WTC11 (cell line): ENCODE results near the gene EIF4E1B. TPM values are rescaled to one million over a fixed set of nuclear protein-coding genes. Genes with fewer than 3 reads are reported as not detected.

Experiments
- ATAC-seq: fragments of 200-7000 bp; cut with Tn5 transposase; 2 replicates; pipeline ENCODE4 v1.10.0; 2021; ENCODE audit warnings: mild to moderate bottlenecking, moderate library complexity
- CTCF ChIA-PET: fragments of 300-600 bp; sonication (Branson Sonifier 250); formaldehyde crosslinking; loops from one replicate; lab custom pipeline; 2021; ENCODE audit warnings: antibody characterized with exemption; lab: Charles Lee
- POLR2A ChIA-PET: fragments of 350-600 bp; sonication (Branson Sonifier 250); formaldehyde crosslinking; loops from one replicate; lab custom pipeline; 2021; ENCODE audit warnings: antibody characterized with exemption; lab: Charles Lee
- DNase-seq: peaks from one replicate; pipeline ENCODE4 v3.0.0; 2021; ENCODE audit warnings: low spot score
- H3K27ac Mint-ChIP-seq: 2 replicates; pipeline ENCODE4 v1.8.0; 2021; ENCODE audit warnings: mixed read lengths
- H3K27me3 Mint-ChIP-seq: 2 replicates; pipeline ENCODE4 v1.8.0; 2021; ENCODE audit warnings: low read depth, mild to moderate bottlenecking, moderate library complexity, mixed read lengths
- H3K36me3 Mint-ChIP-seq: 2 replicates; pipeline ENCODE4 v1.8.0; 2021; ENCODE audit warnings: mixed read lengths
- H3K4me1 Mint-ChIP-seq: 2 replicates; pipeline ENCODE4 v1.8.0; 2022; ENCODE audit warnings: mixed read lengths
- H3K4me3 Mint-ChIP-seq: 2 replicates; pipeline ENCODE4 v1.8.0; 2021; ENCODE audit warnings: mild to moderate bottlenecking, moderate library complexity, mixed read lengths
- H3K9me3 Mint-ChIP-seq: 2 replicates; pipeline ENCODE4 v1.8.0; 2021; ENCODE audit warnings: mixed read lengths
- EMX1 ChIP-seq: fragments of 250-450 bp; sonication (Bioruptor Pico); IDR thresholded peaks from 2 replicates; pipeline ENCODE4 v1.8.0; 2021; ENCODE audit warnings: mild to moderate bottlenecking
- ETV6 ChIP-seq: sonication (generic); formaldehyde crosslinking; IDR thresholded peaks from 2 replicates; pipeline ENCODE4 v1.8.1; 2022; ENCODE audit warnings: mild to moderate bottlenecking, missing genetic modification reagents
- FOXK1 ChIP-seq: sonication (generic); formaldehyde crosslinking; IDR thresholded peaks from 2 replicates; pipeline ENCODE4 v1.8.0; 2022; ENCODE audit warnings: mild to moderate bottlenecking, moderate library complexity, missing genetic modification reagents
- HMGXB4 ChIP-seq: sonication (generic); formaldehyde crosslinking; IDR thresholded peaks from 2 replicates; pipeline ENCODE4 v1.8.1; 2023; ENCODE audit warnings: mild to moderate bottlenecking, moderate library complexity, missing genetic modification reagents
- JAZF1 ChIP-seq: fragments of 250-450 bp; sonication (Bioruptor Pico); IDR thresholded peaks from 2 replicates; pipeline ENCODE4 v1.9.0; 2021; ENCODE audit warnings: moderate library complexity, mild to moderate bottlenecking, inconsistent platforms
- NFATC4 ChIP-seq: fragments of 250-450 bp; sonication (Bioruptor Pico); IDR thresholded peaks from 2 replicates; pipeline ENCODE4 v1.9.0; 2021; ENCODE audit warnings: mild to moderate bottlenecking
- SMAD3 ChIP-seq: sonication (generic); formaldehyde crosslinking; IDR thresholded peaks from 2 replicates; pipeline ENCODE4 v1.8.0; 2022; ENCODE audit warnings: missing genetic modification reagents, mild to moderate bottlenecking, borderline replicate concordance
- SMAD4 ChIP-seq: sonication (generic); formaldehyde crosslinking; IDR thresholded peaks from 2 replicates; pipeline ENCODE4 v1.8.0; 2022; ENCODE audit warnings: mild to moderate bottlenecking, missing genetic modification reagents
- SP1 ChIP-seq: sonication (generic); formaldehyde crosslinking; conservative IDR thresholded peaks from 2 replicates; pipeline ENCODE4 v1.8.1; 2022; ENCODE audit warnings: missing genetic modification reagents
- TEAD1 ChIP-seq: sonication (generic); formaldehyde crosslinking; IDR thresholded peaks from 2 replicates; pipeline ENCODE4 v1.8.0; 2022; ENCODE audit warnings: mild to moderate bottlenecking, missing genetic modification reagents
- TP53 ChIP-seq: sonication (generic); formaldehyde crosslinking; IDR thresholded peaks from 2 replicates; pipeline ENCODE4 v1.8.1; 2023; ENCODE audit warnings: mild to moderate bottlenecking, missing genetic modification reagents
- ZBTB43 ChIP-seq: sonication (generic); formaldehyde crosslinking; IDR thresholded peaks from 2 replicates; pipeline ENCODE4 v1.8.1; 2023; ENCODE audit warnings: mild to moderate bottlenecking, missing genetic modification reagents
- ZNF317 ChIP-seq: sonication (generic); formaldehyde crosslinking; IDR thresholded peaks from 2 replicates; pipeline ENCODE4 v1.8.1; 2023; ENCODE audit warnings: low read depth, mild to moderate bottlenecking, moderate library complexity, missing genetic modification reagents, borderline replicate concordance
- ZNF423 ChIP-seq: fragments of 250-450 bp; sonication (Bioruptor Pico); IDR thresholded peaks from 2 replicates; pipeline ENCODE4 v2.1.2; 2022; ENCODE audit warnings: mild to moderate bottlenecking, moderate library complexity
- total RNA-seq: library from RNA; stranded (reverse); gene quantifications from 3 replicates; pipeline ENCODE4 v1.2.3, GENCODE V29; 2021
- TF ChIP-seq, protein P1 (sequence below): sonication (generic); formaldehyde crosslinking; conservative IDR thresholded peaks from 2 replicates; pipeline ENCODE4 v1.8.1; 2023; ENCODE audit warnings: mild to moderate bottlenecking, low read depth, missing genetic modification reagents, moderate library complexity
- TF ChIP-seq, protein P2 (sequence below): fragments of 250-450 bp; sonication (Bioruptor Pico); IDR thresholded peaks from 2 replicates; pipeline ENCODE4 v1.9.0; 2021; ENCODE audit warnings: mild to moderate bottlenecking
- TF ChIP-seq, protein P3 (sequence below): sonication (generic); formaldehyde crosslinking; IDR thresholded peaks from 2 replicates; pipeline ENCODE4 v1.8.0; 2022; ENCODE audit warnings: mild to moderate bottlenecking, missing genetic modification reagents
- TF ChIP-seq, protein P4 (sequence below): sonication (generic); formaldehyde crosslinking; IDR thresholded peaks from 2 replicates; pipeline ENCODE4 v1.8.1; 2023; ENCODE audit warnings: mild to moderate bottlenecking, missing genetic modification reagents, moderate library complexity

Gene EIF4E1B
- total RNA-seq, 1 experiment from 2014 or later, result 0.74 TPM

- TF ChIP-seq, protein P1, sequence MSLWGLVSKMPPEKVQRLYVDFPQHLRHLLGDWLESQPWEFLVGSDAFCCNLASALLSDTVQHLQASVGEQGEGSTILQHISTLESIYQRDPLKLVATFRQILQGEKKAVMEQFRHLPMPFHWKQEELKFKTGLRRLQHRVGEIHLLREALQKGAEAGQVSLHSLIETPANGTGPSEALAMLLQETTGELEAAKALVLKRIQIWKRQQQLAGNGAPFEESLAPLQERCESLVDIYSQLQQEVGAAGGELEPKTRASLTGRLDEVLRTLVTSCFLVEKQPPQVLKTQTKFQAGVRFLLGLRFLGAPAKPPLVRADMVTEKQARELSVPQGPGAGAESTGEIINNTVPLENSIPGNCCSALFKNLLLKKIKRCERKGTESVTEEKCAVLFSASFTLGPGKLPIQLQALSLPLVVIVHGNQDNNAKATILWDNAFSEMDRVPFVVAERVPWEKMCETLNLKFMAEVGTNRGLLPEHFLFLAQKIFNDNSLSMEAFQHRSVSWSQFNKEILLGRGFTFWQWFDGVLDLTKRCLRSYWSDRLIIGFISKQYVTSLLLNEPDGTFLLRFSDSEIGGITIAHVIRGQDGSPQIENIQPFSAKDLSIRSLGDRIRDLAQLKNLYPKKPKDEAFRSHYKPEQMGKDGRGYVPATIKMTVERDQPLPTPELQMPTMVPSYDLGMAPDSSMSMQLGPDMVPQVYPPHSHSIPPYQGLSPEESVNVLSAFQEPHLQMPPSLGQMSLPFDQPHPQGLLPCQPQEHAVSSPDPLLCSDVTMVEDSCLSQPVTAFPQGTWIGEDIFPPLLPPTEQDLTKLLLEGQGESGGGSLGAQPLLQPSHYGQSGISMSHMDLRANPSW (CRISPR knock-in tag), result no peak
- TF ChIP-seq, all 79 proteins: peak for 0
These were observed 54.5 kb downstream of the EIF4E1B start (continued) for GRCh38 chr5:176685010-176685409.

DNA sequence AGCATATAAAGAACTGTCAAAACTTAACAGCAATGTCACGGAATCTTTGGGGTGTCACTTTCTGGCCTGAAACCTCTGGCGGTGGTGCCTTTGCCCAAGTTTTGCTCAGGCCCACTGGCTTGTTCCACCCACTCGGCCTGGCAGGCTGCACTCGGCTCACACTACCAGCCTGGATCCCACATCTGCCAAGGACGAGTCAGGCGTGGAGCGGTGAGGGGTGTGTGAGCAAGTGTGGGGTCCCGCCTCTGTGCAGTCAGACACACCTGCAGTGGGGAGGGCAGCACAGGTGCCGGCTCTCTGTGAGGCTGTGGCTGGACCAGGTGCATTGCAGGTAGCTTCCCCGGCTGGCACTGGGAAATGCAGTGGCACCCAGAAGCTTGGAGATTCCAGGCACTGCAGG is 56.8 kb downstream of the EIF4E1B start:
- no peak for DNase-seq
- CTCF ChIA-PET, result interaction anchor here (0.7 to 2.4 kb wide), 16 partner anchors 8 to 957 kb away, joined by 3 to 32 read pairs (median 4); no protein-coding TSS in a partner anchor
- TF ChIP-seq, protein P2, sequence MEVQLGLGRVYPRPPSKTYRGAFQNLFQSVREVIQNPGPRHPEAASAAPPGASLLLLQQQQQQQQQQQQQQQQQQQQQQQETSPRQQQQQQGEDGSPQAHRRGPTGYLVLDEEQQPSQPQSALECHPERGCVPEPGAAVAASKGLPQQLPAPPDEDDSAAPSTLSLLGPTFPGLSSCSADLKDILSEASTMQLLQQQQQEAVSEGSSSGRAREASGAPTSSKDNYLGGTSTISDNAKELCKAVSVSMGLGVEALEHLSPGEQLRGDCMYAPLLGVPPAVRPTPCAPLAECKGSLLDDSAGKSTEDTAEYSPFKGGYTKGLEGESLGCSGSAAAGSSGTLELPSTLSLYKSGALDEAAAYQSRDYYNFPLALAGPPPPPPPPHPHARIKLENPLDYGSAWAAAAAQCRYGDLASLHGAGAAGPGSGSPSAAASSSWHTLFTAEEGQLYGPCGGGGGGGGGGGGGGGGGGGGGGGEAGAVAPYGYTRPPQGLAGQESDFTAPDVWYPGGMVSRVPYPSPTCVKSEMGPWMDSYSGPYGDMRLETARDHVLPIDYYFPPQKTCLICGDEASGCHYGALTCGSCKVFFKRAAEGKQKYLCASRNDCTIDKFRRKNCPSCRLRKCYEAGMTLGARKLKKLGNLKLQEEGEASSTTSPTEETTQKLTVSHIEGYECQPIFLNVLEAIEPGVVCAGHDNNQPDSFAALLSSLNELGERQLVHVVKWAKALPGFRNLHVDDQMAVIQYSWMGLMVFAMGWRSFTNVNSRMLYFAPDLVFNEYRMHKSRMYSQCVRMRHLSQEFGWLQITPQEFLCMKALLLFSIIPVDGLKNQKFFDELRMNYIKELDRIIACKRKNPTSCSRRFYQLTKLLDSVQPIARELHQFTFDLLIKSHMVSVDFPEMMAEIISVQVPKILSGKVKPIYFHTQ (CRISPR knock-in tag), result no peak
- TF ChIP-seq SP1, result no peak
- TF ChIP-seq ZNF317 (CRISPR knock-in tag), result no peak
- TF ChIP-seq FOXK1, result no peak
- TF ChIP-seq, protein P3, sequence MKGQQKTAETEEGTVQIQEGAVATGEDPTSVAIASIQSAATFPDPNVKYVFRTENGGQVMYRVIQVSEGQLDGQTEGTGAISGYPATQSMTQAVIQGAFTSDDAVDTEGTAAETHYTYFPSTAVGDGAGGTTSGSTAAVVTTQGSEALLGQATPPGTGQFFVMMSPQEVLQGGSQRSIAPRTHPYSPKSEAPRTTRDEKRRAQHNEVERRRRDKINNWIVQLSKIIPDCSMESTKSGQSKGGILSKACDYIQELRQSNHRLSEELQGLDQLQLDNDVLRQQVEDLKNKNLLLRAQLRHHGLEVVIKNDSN (CRISPR knock-in tag), result no peak
- TF ChIP-seq TEAD1, result no peak
- TF ChIP-seq ZBTB43 (CRISPR knock-in tag), result no peak
- no peak for TF ChIP-seq JAZF1 (CRISPR knock-in tag)
- TF ChIP-seq NFATC4 (CRISPR knock-in tag), result no peak
- no peak for TF ChIP-seq HMGXB4
- no peak for TF ChIP-seq SMAD3 (CRISPR knock-in tag)
- no peak for TF ChIP-seq ZNF423
- Mint-ChIP-seq H3K9me3 (peaks cover 7% of the 10 kb centered on the region), H3K4me3 (no peak overlapping the region), H3K36me3 (peaks cover 4% of the 10 kb centered on the region), H3K4me1 (peaks cover 37% of the 10 kb centered on the region), H3K27ac (no peak overlapping the region), H3K27me3 (no peaks in the 10 kb centered on the region; the same call in none of the 2 replicates)
- ATAC-seq, result no peak
- POLR2A ChIA-PET, result interaction anchor here (1.1 to 1.5 kb wide), 2 partner anchors 11 to 26 kb away, joined by 3 to 5 read pairs; no protein-coding TSS in a partner anchor

DNA sequence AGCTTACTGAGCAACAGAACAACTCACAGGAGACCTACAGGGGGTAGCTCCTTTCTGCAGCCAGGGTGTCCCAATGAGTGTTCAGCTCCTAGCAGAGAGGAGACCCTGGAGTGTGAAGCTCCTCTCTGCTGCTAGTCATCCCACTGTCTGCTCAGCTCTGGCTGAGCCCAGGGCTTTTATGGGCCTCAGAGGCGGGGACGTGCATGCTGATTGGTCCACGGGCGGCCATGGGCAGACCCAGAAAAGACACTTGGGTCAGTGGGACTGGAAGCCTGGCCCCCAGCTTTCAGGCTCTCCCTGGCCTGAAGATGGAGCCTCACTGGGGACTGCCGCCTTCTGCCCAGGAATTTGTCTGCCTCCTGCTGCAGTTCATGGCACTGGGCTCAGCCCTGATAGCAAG is 57.4 kb downstream of the EIF4E1B start:
- peaks cover 7% of the 10 kb centered on the region for H3K9me3 Mint-ChIP-seq
- DNase-seq, result peak; percentile 63
- H3K27me3 Mint-ChIP-seq, result no peaks in the 10 kb centered on the region; the same call in none of the 2 replicates
- H3K36me3 Mint-ChIP-seq, result peaks cover 4% of the 10 kb centered on the region
- peak; percentile 90 for ATAC-seq
- CTCF ChIA-PET, result interaction anchor here (0.7 to 2.4 kb wide), 16 partner anchors 9 to 958 kb away, joined by 3 to 32 read pairs (median 4); no protein-coding TSS in a partner anchor
- peaks cover 43% of the 10 kb centered on the region for H3K4me1 Mint-ChIP-seq
- no peak overlapping the region for H3K4me3 Mint-ChIP-seq
- POLR2A ChIA-PET, result interaction anchor here (1.1 to 1.5 kb wide), 2 partner anchors 10 to 27 kb away, joined by 3 to 5 read pairs; no protein-coding TSS in a partner anchor
- TF ChIP-seq, protein P4, sequence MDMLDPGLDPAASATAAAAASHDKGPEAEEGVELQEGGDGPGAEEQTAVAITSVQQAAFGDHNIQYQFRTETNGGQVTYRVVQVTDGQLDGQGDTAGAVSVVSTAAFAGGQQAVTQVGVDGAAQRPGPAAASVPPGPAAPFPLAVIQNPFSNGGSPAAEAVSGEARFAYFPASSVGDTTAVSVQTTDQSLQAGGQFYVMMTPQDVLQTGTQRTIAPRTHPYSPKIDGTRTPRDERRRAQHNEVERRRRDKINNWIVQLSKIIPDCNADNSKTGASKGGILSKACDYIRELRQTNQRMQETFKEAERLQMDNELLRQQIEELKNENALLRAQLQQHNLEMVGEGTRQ (CRISPR knock-in tag), result peak; percentile 18; the same call in 1 of the 2 replicates
- no peak for TF ChIP-seq ETV6 (CRISPR knock-in tag)
- no peak for TF ChIP-seq SMAD4 (CRISPR knock-in tag)
- 0 out of 2 replicates have a peak, but pooled peaks have one; percentile 34 for TF ChIP-seq TP53 (CRISPR knock-in tag)
- TF ChIP-seq EMX1, result no peak
- no peak overlapping the region for H3K27ac Mint-ChIP-seq
